Endodermal cell (in vitro differentiated cells): Measurements from ENCODE around the gene TRAF3IP3. TPM values are rescaled to one million over a fixed set of nuclear protein-coding genes. Genes with fewer than 3 reads are reported as not detected.

ENCODE experiments used
- DNase-seq: peaks from one replicate; pipeline ENCODE4 v3.0.0-alpha.2; 2017
- H3K27ac ChIP-seq: 2 replicates; pipeline ENCODE4 v1.5.1; 2013; ENCODE audit warnings: mild to moderate bottlenecking, low read depth, low read length, moderate library complexity
- H3K27me3 ChIP-seq: 2 replicates; pipeline ENCODE4 v1.6.1; 2013; ENCODE audit warnings: mild to moderate bottlenecking, low read length, moderate library complexity; ENCODE audit not compliant: insufficient read depth, control insufficient read depth, poor library complexity, severe bottlenecking
- H3K36me3 ChIP-seq: 2 replicates; pipeline ENCODE4 v1.7.0; 2013; ENCODE audit warnings: mild to moderate bottlenecking, low read length, moderate library complexity; ENCODE audit not compliant: control insufficient read depth, insufficient read depth
- H3K4me1 ChIP-seq: one replicate; pipeline ENCODE4 v1.7.0; 2013; ENCODE audit warnings: low read length; ENCODE audit not compliant: control insufficient read depth, insufficient read depth
- H3K4me3 ChIP-seq: 2 replicates; pipeline ENCODE4 v1.5.1; 2013; ENCODE audit warnings: mild to moderate bottlenecking, low read length, moderate library complexity
- H3K9ac ChIP-seq: 2 replicates; pipeline ENCODE4 v1.6.1; 2013; ENCODE audit warnings: mild to moderate bottlenecking, low read length, moderate library complexity; ENCODE audit not compliant: poor library complexity, severe bottlenecking; ENCODE audit errors: extremely low read depth
- H3K9me3 ChIP-seq: 2 replicates; pipeline ENCODE4 v1.6.1; 2013; ENCODE audit warnings: mild to moderate bottlenecking, low read length, moderate library complexity; ENCODE audit not compliant: control insufficient read depth
- H3K27ac Mint-ChIP-seq: 2 replicates; pipeline ENCODE4 v1.8.0; 2020; ENCODE audit warnings: mixed read lengths
- H3K27me3 Mint-ChIP-seq: 2 replicates; pipeline ENCODE4 v1.8.0; 2021; ENCODE audit warnings: mild to moderate bottlenecking, mixed read lengths; ENCODE audit not compliant: insufficient read depth
- H3K36me3 Mint-ChIP-seq: 2 replicates; pipeline ENCODE4 v1.8.0; 2020; ENCODE audit warnings: low read depth, mixed read lengths
- H3K4me1 Mint-ChIP-seq: 2 replicates; pipeline ENCODE4 v1.8.0; 2020; ENCODE audit warnings: mixed read lengths
- H3K4me3 Mint-ChIP-seq: 2 replicates; pipeline ENCODE4 v1.8.0; 2020; ENCODE audit warnings: mild to moderate bottlenecking, moderate library complexity, mixed read lengths
- H3K9me3 Mint-ChIP-seq: 2 replicates; pipeline ENCODE4 v1.8.0; 2020; ENCODE audit warnings: mild to moderate bottlenecking, mixed read lengths
- WGBS, 2 experiments: methylation state at CpG; one replicate each; pipeline versions ENCODE4 v1.1.5 to v1.1.7; 2013; ENCODE audit warnings: missing lambda C conversion rate in 2 of 2, mixed read lengths in 1 of 2; ENCODE audit not compliant: insufficient coverage in 1 of 2, insufficient read length in 1 of 2; 5-methylcytosine and 5-hydroxymethylcytosine counted together
- long read RNA-seq, 4 experiments: library from polyadenylated mRNA in 2 of 4; library from RNA in 1 of 4; library from capped mRNA in 1 of 4; stranded (forward) in 3 of 4; unstranded in 1 of 4; transcript quantifications; one replicate each; pipeline ENCODE4 v2.0.0, GENCODE V29; 2020 to 2021; ENCODE audit warnings: inconsistent platforms in 1 of 4
- polyA plus RNA-seq, 2 experiments: library from polyadenylated mRNA; stranded (reverse); fragments of 50-300 nt; gene quantifications; one replicate each; pipeline ENCODE4 v1.2.3, GENCODE V29; 2013
- total RNA-seq, 2 donors: library from RNA; stranded (reverse); fragmentation: NEBNext Ultra II Directional in 1 of 2; extraction: Animal tissue kit (Norgen Biotek cat#: 25700) in 1 of 2; gene quantifications; 2 replicates in 1 of 2; 3 replicates in 1 of 2; pipeline ENCODE4 v1.2.1, GENCODE V29; 2021
- TF ChIP-seq, protein P1 (sequence below): fragments of 200-600 bp; sonication (generic); conservative IDR thresholded peaks from 2 replicates; pipeline ENCODE4 v1.5.0; 2021; ENCODE audit warnings: antibody characterized with exemption, mild to moderate bottlenecking

TRAF3IP3 gene, protein sequence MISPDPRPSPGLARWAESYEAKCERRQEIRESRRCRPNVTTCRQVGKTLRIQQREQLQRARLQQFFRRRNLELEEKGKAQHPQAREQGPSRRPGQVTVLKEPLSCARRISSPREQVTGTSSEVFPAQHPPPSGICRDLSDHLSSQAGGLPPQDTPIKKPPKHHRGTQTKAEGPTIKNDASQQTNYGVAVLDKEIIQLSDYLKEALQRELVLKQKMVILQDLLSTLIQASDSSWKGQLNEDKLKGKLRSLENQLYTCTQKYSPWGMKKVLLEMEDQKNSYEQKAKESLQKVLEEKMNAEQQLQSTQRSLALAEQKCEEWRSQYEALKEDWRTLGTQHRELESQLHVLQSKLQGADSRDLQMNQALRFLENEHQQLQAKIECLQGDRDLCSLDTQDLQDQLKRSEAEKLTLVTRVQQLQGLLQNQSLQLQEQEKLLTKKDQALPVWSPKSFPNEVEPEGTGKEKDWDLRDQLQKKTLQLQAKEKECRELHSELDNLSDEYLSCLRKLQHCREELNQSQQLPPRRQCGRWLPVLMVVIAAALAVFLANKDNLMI
- not detected for total RNA-seq
- not detected for polyA plus RNA-seq (2013, experiment 1 of 2)
- polyA plus RNA-seq (2013, experiment 2 of 2) = not detected
- long read RNA-seq, experiment 1 = 0 reads
- long read RNA-seq, experiment 2 = 0 reads
- long read RNA-seq, experiment 3 = 0 reads
- long read RNA-seq, experiment 4 = 0 reads

DNA sequence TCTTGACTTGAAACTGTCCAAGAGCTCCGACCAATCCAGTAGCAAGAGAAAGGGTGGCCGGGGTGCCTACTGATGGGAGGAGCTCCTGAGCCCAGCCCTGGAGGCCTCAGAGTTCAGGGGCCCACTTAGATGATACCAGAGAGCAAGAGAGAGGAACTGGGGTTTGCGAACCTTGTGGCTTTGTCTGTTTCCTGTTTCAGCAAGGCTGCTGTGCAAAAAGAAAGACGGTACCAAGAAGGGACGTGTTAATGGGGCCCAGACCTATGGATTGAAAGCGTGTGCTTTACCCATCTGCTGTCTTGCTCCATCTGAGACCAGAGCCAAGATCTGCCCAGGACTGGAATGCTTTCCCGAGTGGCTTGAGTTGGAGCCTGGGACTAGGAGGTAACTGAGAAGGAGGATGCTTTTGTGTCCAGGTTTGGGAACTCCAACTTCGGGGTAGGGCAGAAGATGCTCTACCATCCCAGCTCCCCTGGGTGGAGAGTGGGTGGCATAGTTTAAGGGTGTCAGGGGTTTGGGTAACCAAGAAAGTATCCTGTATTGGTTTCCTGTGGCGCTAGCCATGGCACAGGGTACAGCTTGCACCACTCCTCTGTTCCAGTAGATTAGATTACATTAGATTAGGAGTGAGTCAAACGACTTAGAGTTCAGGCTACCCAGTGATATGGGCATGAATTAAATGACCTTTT is at the start of gene TRAF3IP3:
Gene TRAF3IP3 (plus strand): TSS at position 128 of the 689 bp plus-strand sequence. CDS start 3,987 bp downstream, outside the sequence.
- H3K9me3 Mint-ChIP-seq = no peaks in the 10 kb centered on the region
- H3K27me3 ChIP-seq = peaks cover 26% of the 10 kb centered on the region
- H3K27me3 Mint-ChIP-seq = peaks cover 39% of the 10 kb centered on the region
- H3K36me3 Mint-ChIP-seq = no peaks in the 10 kb centered on the region
- H3K4me3 Mint-ChIP-seq = no peak within 1 kb of the TSS
- no peak within 1 kb of the TSS for H3K27ac Mint-ChIP-seq
- TF ChIP-seq, protein P1, sequence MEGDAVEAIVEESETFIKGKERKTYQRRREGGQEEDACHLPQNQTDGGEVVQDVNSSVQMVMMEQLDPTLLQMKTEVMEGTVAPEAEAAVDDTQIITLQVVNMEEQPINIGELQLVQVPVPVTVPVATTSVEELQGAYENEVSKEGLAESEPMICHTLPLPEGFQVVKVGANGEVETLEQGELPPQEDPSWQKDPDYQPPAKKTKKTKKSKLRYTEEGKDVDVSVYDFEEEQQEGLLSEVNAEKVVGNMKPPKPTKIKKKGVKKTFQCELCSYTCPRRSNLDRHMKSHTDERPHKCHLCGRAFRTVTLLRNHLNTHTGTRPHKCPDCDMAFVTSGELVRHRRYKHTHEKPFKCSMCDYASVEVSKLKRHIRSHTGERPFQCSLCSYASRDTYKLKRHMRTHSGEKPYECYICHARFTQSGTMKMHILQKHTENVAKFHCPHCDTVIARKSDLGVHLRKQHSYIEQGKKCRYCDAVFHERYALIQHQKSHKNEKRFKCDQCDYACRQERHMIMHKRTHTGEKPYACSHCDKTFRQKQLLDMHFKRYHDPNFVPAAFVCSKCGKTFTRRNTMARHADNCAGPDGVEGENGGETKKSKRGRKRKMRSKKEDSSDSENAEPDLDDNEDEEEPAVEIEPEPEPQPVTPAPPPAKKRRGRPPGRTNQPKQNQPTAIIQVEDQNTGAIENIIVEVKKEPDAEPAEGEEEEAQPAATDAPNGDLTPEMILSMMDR = no peak
- no peak for DNase-seq
- H3K27ac ChIP-seq = no peak within 1 kb of the TSS
- no peaks in the 10 kb centered on the region for H3K4me1 ChIP-seq
- 50 to 78% methylated on average over 2 to 10 of the region's 10 CpGs for WGBS, 2 experiments
- H3K36me3 ChIP-seq = no peaks in the 10 kb centered on the region
- H3K4me1 Mint-ChIP-seq = no peaks in the 10 kb centered on the region
- no peak within 1 kb of the TSS for H3K4me3 ChIP-seq
- H3K9ac ChIP-seq = no peak within 1 kb of the TSS
- H3K9me3 ChIP-seq = no peaks in the 10 kb centered on the region

DNA sequence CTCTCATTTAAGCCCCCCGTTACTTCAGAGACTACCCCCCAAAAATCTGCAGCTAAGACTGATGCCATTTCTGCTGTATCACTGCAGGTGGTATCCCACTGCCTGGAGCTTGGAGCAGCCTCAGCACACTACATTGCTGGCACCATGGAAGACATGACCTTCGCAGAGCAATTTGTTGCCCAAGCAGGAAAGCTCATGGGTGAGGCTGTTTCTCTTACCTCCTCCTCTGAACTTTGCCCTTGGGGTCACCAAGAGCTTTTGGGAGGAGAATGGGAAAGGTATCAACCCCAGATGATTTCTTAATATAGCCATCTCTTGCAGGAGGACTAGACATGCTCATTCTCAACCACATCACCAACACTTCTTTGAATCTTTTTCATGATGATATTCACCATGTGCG is 49.2 kb upstream of the TRAF3IP3 start:
- no peaks in the 10 kb centered on the region for H3K4me1 ChIP-seq
- H3K27me3 ChIP-seq = peaks cover 25% of the 10 kb centered on the region
- TF ChIP-seq, protein P1 = no peak
- Mint-ChIP-seq H3K4me1 (no peaks in the 10 kb centered on the region), H3K9me3 (no peaks in the 10 kb centered on the region), H3K27me3 (peaks cover 12% of the 10 kb centered on the region), H3K27ac (no peak overlapping the region), H3K4me3 (no peak overlapping the region), H3K36me3 (no peaks in the 10 kb centered on the region)
- DNase-seq = no peak
- no peak overlapping the region for H3K9ac ChIP-seq
- no peak overlapping the region for H3K27ac ChIP-seq
- WGBS, 2 experiments = 87 to 97% methylated on average over 3 of the region's 3 CpGs
- no peaks in the 10 kb centered on the region for H3K36me3 ChIP-seq
- no peak overlapping the region for H3K4me3 ChIP-seq
- H3K9me3 ChIP-seq = no peaks in the 10 kb centered on the region

DNA sequence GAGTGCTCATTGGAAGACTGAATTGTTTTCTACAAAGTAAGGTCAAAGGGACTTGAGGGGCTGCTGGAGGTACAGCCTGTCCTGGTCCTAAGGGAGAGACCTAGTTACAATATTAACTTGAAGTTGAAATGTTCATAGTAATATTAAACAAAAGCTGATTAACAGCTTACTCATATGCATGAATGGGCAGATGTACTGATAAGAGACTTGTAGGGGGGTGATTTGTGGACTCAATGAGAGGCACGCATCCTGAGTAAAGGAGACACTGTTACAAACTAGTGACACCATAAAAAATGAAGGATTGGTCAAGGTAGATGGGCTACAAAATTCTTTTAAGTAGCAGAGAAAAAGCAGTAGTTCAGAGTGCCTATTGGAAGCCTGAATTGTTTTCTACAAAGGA is 48.5 kb upstream of the TRAF3IP3 start:
- no peaks in the 10 kb centered on the region for H3K36me3 ChIP-seq
- peaks cover 31% of the 10 kb centered on the region for H3K27me3 ChIP-seq
- H3K36me3 Mint-ChIP-seq = no peaks in the 10 kb centered on the region
- no peak for DNase-seq
- no peak overlapping the region for H3K9ac ChIP-seq
- TF ChIP-seq, protein P1 = no peak
- no peaks in the 10 kb centered on the region for H3K9me3 ChIP-seq
- WGBS, 2 experiments = 83 to 100% methylated on average over 1 of the region's 1 CpG
- H3K27ac Mint-ChIP-seq = no peak overlapping the region
- no peaks in the 10 kb centered on the region for H3K4me1 ChIP-seq
- H3K4me3 ChIP-seq = no peak overlapping the region
- H3K27ac ChIP-seq = no peak overlapping the region
- H3K9me3 Mint-ChIP-seq = no peaks in the 10 kb centered on the region
- H3K4me3 Mint-ChIP-seq = no peak overlapping the region
- H3K4me1 Mint-ChIP-seq = no peaks in the 10 kb centered on the region
- peaks cover 12% of the 10 kb centered on the region for H3K27me3 Mint-ChIP-seq
